ENCODE data around the gene ZNF407. TPM values are rescaled to one million over a fixed set of nuclear protein-coding genes. Genes with fewer than 3 reads are reported as not detected.

Gene ZNF407
- polyA plus RNA-seq, 1 experiment, result 5.8 TPM

DNA sequence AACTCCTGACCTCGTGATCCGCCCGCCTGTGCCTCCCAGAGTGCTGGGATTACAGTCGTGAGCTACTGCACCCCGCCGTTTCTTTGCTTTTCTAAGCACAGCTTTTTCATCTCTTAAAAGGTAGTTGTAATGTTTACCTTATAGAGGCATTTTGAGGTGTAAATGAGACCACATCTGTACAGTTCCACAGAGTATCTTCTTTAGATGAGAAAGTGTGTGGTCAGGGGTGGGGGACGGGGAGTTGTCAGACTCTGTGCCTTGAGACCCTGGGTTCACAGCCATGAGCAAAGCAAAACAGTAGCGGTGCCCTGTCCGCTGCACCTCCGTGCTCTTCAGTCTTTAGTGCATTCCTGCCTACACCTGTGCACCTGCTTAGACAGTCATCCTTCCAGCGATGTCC is 251.6 kb downstream of the ZNF407 start:
- ChIA-PET CTCF (no interaction called here), POLR2A (no interaction called here)
- no peaks in the 10 kb centered on the region for H3K27me3 ChIP-seq (ENCODE audit: control insufficient read depth, insufficient read depth, low read length)

DNA sequence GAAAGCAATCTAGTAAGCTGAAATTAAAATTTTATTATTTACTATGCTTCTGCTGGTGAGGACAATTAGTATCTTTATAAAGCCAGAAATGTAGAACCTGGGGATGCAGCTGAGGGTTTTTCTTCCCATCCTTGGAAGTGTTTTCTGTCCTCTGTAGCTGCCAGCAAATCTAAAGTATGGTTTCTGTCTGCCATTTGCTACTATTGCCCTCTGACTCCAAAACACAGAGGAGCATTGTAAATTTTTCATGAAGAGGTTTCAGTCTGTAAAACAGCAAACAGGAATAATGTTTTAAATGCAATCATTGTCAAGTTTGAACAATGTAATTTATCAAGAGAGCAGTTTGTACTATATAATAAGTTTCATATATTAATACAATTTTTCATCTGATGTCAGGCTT is 258.8 kb downstream of the ZNF407 start:
- no peaks in the 10 kb centered on the region for H3K27me3 ChIP-seq (ENCODE audit: control insufficient read depth, insufficient read depth, low read length)

More for the DNA sequence above, 251.6 kb downstream of the ZNF407 start:
- H3K27ac ChIP-seq (ENCODE audit: low read depth, low read length), result no peak overlapping the region
- no peaks in the 10 kb centered on the region for H3K9me3 ChIP-seq (ENCODE audit: control insufficient read depth, insufficient read depth, low read length)
- DNase-seq (ENCODE audit: low read depth, low spot score), result no peak
- no peak overlapping the region for H3K4me3 ChIP-seq (ENCODE audit: low read depth, low read length)
- TF ChIP-seq, protein P1, sequence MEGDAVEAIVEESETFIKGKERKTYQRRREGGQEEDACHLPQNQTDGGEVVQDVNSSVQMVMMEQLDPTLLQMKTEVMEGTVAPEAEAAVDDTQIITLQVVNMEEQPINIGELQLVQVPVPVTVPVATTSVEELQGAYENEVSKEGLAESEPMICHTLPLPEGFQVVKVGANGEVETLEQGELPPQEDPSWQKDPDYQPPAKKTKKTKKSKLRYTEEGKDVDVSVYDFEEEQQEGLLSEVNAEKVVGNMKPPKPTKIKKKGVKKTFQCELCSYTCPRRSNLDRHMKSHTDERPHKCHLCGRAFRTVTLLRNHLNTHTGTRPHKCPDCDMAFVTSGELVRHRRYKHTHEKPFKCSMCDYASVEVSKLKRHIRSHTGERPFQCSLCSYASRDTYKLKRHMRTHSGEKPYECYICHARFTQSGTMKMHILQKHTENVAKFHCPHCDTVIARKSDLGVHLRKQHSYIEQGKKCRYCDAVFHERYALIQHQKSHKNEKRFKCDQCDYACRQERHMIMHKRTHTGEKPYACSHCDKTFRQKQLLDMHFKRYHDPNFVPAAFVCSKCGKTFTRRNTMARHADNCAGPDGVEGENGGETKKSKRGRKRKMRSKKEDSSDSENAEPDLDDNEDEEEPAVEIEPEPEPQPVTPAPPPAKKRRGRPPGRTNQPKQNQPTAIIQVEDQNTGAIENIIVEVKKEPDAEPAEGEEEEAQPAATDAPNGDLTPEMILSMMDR (IDR thresholded peaks at IDR 0.05; ENCODE audit: low read depth, low read length), result no peak

DNA sequence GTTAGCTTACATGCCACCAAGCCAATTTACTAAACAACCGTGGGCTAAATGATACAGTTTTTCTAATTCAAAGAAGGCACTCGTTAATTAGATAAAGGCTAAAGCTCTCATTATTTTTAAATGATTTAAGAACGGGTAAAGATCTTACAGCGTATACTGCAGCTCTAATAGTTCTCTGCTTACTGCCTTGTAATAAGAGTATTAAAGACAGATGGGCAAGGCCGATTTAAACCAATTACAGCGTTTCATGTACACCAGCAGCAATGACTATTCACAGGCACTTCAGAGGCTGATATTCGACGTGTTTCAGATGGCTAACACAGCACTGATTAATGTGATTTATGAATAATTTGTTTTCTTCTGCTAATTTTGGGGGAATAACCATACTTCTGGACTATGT is 259.3 kb downstream of the ZNF407 start:
- no peak for DNase-seq (ENCODE audit: low read depth, low spot score)
- TF ChIP-seq, protein P1 (IDR thresholded peaks at IDR 0.05; ENCODE audit: low read depth, low read length), result no peak
- Histone ChIP-seq H3K4me3 (ENCODE audit: low read depth, low read length) (no peak overlapping the region), H3K9me3 (ENCODE audit: control insufficient read depth, insufficient read depth, low read length) (no peaks in the 10 kb centered on the region), H3K27ac (ENCODE audit: low read depth, low read length) (no peak overlapping the region), H3K27me3 (ENCODE audit: control insufficient read depth, insufficient read depth, low read length) (no peaks in the 10 kb centered on the region)
- POLR2A ChIA-PET, result no interaction called here
- CTCF ChIA-PET, result no interaction called here

More for the DNA sequence above, 258.8 kb downstream of the ZNF407 start:
- Histone ChIP-seq H3K27ac (ENCODE audit: low read depth, low read length) (no peak overlapping the region), H3K9me3 (ENCODE audit: control insufficient read depth, insufficient read depth, low read length) (no peaks in the 10 kb centered on the region), H3K4me3 (ENCODE audit: low read depth, low read length) (no peak overlapping the region)
- no peak for DNase-seq (ENCODE audit: low read depth, low spot score)
- POLR2A ChIA-PET, result no interaction called here
- CTCF ChIA-PET, result no interaction called here
- TF ChIP-seq, protein P1 (IDR thresholded peaks at IDR 0.05; ENCODE audit: low read depth, low read length), result no peak

DNA sequence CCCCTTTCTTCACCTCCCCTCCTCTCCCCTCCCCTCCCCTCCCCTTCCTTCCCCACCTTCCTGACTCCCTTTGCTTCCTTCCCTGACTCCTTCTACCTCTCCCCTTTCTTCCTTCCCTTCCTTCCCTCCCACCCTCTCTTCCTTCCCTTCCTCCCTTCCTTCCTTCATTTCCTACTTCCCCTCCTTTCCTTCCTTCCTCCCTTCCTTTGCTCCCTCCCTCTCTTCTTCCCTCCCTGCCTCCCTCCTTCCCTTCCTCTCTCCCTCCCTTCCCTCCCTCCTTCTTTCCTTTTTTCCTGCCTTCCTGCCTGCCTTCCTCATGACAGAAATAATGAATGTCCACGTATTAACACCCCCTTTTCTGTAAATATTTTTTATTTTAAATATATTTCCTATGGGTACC is 260.2 kb downstream of the ZNF407 start:
- H3K27ac ChIP-seq (ENCODE audit: low read depth, low read length), result no peak overlapping the region
- TF ChIP-seq, protein P1 (IDR thresholded peaks at IDR 0.05; ENCODE audit: low read depth, low read length), result no peak
- H3K27me3 ChIP-seq (ENCODE audit: control insufficient read depth, insufficient read depth, low read length), result no peaks in the 10 kb centered on the region
- ChIA-PET CTCF (no interaction called here), POLR2A (no interaction called here)
- no peaks in the 10 kb centered on the region for H3K9me3 ChIP-seq (ENCODE audit: control insufficient read depth, insufficient read depth, low read length)
- no peak overlapping the region for H3K4me3 ChIP-seq (ENCODE audit: low read depth, low read length)
- DNase-seq (ENCODE audit: low read depth, low spot score), result no peak

DNA sequence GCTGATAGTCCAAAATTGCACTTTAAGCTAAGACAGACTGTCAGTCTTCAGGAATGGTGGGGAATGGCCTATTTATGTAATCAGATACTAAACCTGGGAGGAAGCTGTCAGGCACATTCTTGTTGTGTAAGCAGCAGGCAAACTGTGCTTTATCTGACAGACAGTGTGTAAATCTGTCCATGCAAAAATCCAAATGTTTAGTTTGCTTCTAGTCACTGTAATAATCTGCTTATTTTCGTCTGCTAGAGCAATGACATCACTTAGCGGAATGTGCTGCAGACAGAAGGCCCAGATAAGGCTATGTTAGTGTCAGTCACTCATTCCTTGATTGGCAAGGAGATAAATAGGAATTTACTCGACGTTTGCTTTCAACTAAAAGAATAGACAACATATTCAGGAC is 263.5 kb downstream of the ZNF407 start:
- no peaks in the 10 kb centered on the region for H3K27me3 ChIP-seq (ENCODE audit: control insufficient read depth, insufficient read depth, low read length)
- no peaks in the 10 kb centered on the region for H3K9me3 ChIP-seq (ENCODE audit: control insufficient read depth, insufficient read depth, low read length)
- ChIA-PET CTCF (interaction anchor here (1.0 kb wide), 1 partner anchor 41 kb away, joined by 4 read pairs; no protein-coding TSS in a partner anchor), POLR2A (no interaction called here)
- no peak overlapping the region for H3K4me3 ChIP-seq (ENCODE audit: low read depth, low read length)
- DNase-seq (ENCODE audit: low read depth, low spot score), result peak; percentile 27
- H3K27ac ChIP-seq (ENCODE audit: low read depth, low read length), result no peak overlapping the region
- TF ChIP-seq, protein P1 (IDR thresholded peaks at IDR 0.05; ENCODE audit: low read depth, low read length), result no peak
